Prostate gland (tissue), 2 donors: ENCODE data around the gene DNAH8. TPM values are rescaled to one million over a fixed set of nuclear protein-coding genes. Genes with fewer than 3 reads are reported as not detected.

Experiments
- DNase-seq: peaks from one replicate; pipeline ENCODE4 v3.0.0-alpha.2; 2019; ENCODE audit warnings: low spot score
- H3K27ac ChIP-seq, 2 donors: fragments of 200-600 bp; sonication (generic); 2 replicates each; pipeline ENCODE4 v1.5.1; 2017 to 2019
- H3K27me3 ChIP-seq: fragments of 200-600 bp; sonication (generic); replicated peaks from 2 replicates; pipeline ENCODE4 v1.5.1; 2019; ENCODE audit not compliant: insufficient read depth
- H3K36me3 ChIP-seq, 2 donors: fragments of 200-600 bp; sonication (generic); 1 replicate in 1 of 2; 2 replicates in 1 of 2; pipeline versions ENCODE4 v1.5.1 to v1.8.1; 2017 to 2019
- H3K4me1 ChIP-seq: fragments of 200-600 bp; sonication (generic); replicated peaks from 2 replicates; pipeline ENCODE4 v1.5.1; 2019
- H3K4me3 ChIP-seq, 2 donors: fragments of 200-600 bp; sonication (generic); 2 replicates each; pipeline ENCODE4 v1.5.1; 2017 to 2019
- H3K9me3 ChIP-seq: fragments of 200-600 bp; sonication (generic); 2 replicates; pipeline ENCODE4 v1.5.1; 2017
- POLR2A ChIP-seq: fragments of 450-650 bp; IDR thresholded peaks from one replicate; pipeline ENCODE4 v1.6.1; 2016; ENCODE audit warnings: antibody characterized with exemption, mild to moderate bottlenecking
- POLR2AphosphoS5 ChIP-seq: sonication (generic); formaldehyde crosslinking; IDR thresholded peaks from one replicate; pipeline ENCODE4 v1.6.1; 2017; ENCODE audit warnings: antibody characterized with exemption
- WGBS: methylation state at CpG from one replicate; pipeline ENCODE4 v1.1.5; 2018; 5-methylcytosine and 5-hydroxymethylcytosine counted together
- intact Hi-C: fragments of 100-400 bp; cut with DNase I; formaldehyde crosslinking; loops from one replicate; pipeline ENCODE4 v1.14.2; 2022
- total RNA-seq, 2 donors: library from RNA; depleted of rRNA; stranded (reverse); fragments of >200 nt; gene quantifications; one replicate each; pipeline ENCODE4 v1.1.0, GENCODE V29; 2016
- TF ChIP-seq, protein P1 (sequence below), 4 experiments: fragments of 200-600 bp in 2 of 4; fragments of 450-650 bp in 2 of 4; sonication (generic) in 2 of 4; IDR thresholded peaks; 1 replicate in 3 of 4; 2 replicates in 1 of 4; pipeline ENCODE4 v1.5.1; 2016 to 2019; ENCODE audit warnings: antibody characterized with exemption in 4 of 4, mild to moderate bottlenecking in 2 of 4, moderate library complexity in 2 of 4

DNAH8 gene
- total RNA-seq, 2 donors from 2014 or later, result 0.36 to 3.6 TPM

- intact Hi-C loops, result no loop called here
- Histone ChIP-seq H3K36me3 (no peaks in the 10 kb centered on the region), H3K9me3 (no peaks in the 10 kb centered on the region), H3K27me3 (no peaks in the 10 kb centered on the region), H3K4me1 (no peaks in the 10 kb centered on the region), H3K27ac (no peak overlapping the region), H3K4me3 (no peak overlapping the region)
- TF ChIP-seq POLR2A, result no peak
- TF ChIP-seq, protein P1, sequence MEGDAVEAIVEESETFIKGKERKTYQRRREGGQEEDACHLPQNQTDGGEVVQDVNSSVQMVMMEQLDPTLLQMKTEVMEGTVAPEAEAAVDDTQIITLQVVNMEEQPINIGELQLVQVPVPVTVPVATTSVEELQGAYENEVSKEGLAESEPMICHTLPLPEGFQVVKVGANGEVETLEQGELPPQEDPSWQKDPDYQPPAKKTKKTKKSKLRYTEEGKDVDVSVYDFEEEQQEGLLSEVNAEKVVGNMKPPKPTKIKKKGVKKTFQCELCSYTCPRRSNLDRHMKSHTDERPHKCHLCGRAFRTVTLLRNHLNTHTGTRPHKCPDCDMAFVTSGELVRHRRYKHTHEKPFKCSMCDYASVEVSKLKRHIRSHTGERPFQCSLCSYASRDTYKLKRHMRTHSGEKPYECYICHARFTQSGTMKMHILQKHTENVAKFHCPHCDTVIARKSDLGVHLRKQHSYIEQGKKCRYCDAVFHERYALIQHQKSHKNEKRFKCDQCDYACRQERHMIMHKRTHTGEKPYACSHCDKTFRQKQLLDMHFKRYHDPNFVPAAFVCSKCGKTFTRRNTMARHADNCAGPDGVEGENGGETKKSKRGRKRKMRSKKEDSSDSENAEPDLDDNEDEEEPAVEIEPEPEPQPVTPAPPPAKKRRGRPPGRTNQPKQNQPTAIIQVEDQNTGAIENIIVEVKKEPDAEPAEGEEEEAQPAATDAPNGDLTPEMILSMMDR (IDR thresholded peaks at IDR 0.05), result no peak
- TF ChIP-seq POLR2AphosphoS5, result no peak
- WGBS, result 91% methylated on average over 7 of the region's 7 CpGs
- DNase-seq, result no peak
These were observed 209.8 kb downstream of the DNAH8 start for GRCh38 chr6:38924791-38925509.

DNA sequence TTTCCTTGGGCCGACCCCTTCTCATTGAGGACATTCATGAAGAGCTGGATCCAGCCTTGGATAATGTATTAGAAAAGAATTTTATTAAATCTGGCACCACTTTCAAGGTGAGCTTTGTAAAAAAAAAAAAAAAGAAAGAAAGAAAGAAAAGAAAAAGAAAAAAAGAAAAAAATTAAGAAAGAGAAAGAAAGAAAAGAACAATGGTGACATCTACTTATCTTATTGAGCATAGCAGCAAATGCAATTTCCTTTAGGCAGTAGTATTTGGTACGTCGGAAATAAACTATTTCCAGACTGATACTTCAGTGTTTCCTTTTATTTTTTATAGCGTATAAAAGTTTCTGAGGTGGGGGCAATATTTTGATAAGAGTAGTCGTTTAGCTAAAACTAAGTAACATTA, 214.4 kb downstream of the DNAH8 start:
- Histone ChIP-seq H3K27ac (no peak overlapping the region), H3K4me3 (no peak overlapping the region), H3K27me3 (no peaks in the 10 kb centered on the region), H3K4me1 (no peaks in the 10 kb centered on the region), H3K36me3 (no peaks in the 10 kb centered on the region), H3K9me3 (no peaks in the 10 kb centered on the region)
- WGBS, result 72% methylated on average over 5 of the region's 5 CpGs
- TF ChIP-seq POLR2A, result no peak
- TF ChIP-seq, protein P1 (IDR thresholded peaks at IDR 0.05), result no peak
- TF ChIP-seq POLR2AphosphoS5, result no peak
- DNase-seq, result no peak
- intact Hi-C loops, result no loop called here

DNA sequence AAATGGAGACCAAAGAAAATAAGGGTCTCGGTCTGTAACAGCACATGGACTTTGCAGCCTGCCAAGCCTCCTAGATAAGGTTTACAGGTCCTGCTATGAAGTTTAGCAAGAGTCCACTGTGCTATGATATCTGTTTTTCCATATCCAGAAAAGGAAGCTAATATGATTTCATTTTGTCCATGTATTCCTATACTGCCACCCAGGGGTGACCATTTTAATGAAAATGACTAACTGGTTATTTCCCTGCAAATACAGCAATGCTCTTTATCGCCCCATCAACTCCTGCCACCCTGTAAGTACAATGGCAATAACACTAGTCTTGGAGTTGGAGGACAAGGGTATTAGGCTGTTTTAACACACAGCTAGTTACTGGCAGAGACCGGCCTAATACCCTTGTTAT, 218.3 kb downstream of the DNAH8 start:
- no peak for DNase-seq
- TF ChIP-seq, protein P1 (IDR thresholded peaks at IDR 0.05), result peak in 3 of 4 experiments; percentile 20 to 40 (median 34)
- TF ChIP-seq POLR2A, result no peak
- Histone ChIP-seq H3K4me1 (no peaks in the 10 kb centered on the region), H3K27me3 (no peaks in the 10 kb centered on the region), H3K9me3 (no peaks in the 10 kb centered on the region), H3K27ac (no peak overlapping the region), H3K36me3 (no peaks in the 10 kb centered on the region), H3K4me3 (no peak overlapping the region)
- intact Hi-C loops, result no loop called here
- WGBS, result 51% methylated on average over 3 of the region's 3 CpGs

DNA sequence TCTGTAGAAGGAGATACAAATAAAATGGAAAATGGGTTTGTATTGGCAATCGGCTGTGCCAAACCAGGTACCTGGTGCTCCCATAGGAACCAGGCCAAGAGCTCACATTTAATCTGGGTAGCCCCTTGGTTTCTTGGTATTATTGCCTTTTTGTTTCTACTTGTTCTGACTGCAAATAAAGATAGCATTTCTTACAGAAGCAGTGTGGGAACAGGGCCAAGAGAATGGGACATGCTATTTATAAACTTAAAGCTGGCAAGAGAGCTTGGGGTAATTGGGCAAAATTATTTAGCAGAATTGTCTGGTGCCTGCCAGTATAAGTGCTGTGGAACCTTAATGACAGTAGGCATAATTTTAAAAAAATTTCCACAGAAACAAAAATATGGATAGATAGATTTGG, 219.9 kb downstream of the DNAH8 start:
- Histone ChIP-seq H3K4me1 (no peaks in the 10 kb centered on the region), H3K36me3 (no peaks in the 10 kb centered on the region), H3K9me3 (no peaks in the 10 kb centered on the region), H3K27ac (no peak overlapping the region), H3K27me3 (no peaks in the 10 kb centered on the region), H3K4me3 (no peak overlapping the region)
- 41% methylated on average over 1 of the region's 1 CpG for WGBS
- DNase-seq, result peak; percentile 44
- TF ChIP-seq POLR2A, result no peak
- intact Hi-C loops, result no loop called here

- Histone ChIP-seq H3K36me3 (no peaks in the 10 kb centered on the region), H3K27ac (no peak overlapping the region), H3K4me1 (no peaks in the 10 kb centered on the region), H3K27me3 (no peaks in the 10 kb centered on the region), H3K4me3 (no peak overlapping the region), H3K9me3 (no peaks in the 10 kb centered on the region)
- 95% methylated on average over 15 of the region's 15 CpGs for WGBS
- DNase-seq, result no peak
- intact Hi-C loops, result no loop called here
- TF ChIP-seq POLR2AphosphoS5, result no peak
- TF ChIP-seq, protein P1 (IDR thresholded peaks at IDR 0.05), result no peak
- no peak for TF ChIP-seq POLR2A
These were observed 222.9 kb downstream of the DNAH8 start for GRCh38 chr6:38937839-38938613.
